ENCODE results near the gene RNF223.
"Not testable (repeated sequence)": the region's sequence is repeated elsewhere in the genome, so short reads cannot be mapped to it uniquely, and the experiment has no call there.

Gene RNF223

GRCh38 chr1:1072849-1073742 is 1.0 kb downstream of the RNF223 start:
- no peak for DNase-seq (ENCODE audit: low spot score)

DNA sequence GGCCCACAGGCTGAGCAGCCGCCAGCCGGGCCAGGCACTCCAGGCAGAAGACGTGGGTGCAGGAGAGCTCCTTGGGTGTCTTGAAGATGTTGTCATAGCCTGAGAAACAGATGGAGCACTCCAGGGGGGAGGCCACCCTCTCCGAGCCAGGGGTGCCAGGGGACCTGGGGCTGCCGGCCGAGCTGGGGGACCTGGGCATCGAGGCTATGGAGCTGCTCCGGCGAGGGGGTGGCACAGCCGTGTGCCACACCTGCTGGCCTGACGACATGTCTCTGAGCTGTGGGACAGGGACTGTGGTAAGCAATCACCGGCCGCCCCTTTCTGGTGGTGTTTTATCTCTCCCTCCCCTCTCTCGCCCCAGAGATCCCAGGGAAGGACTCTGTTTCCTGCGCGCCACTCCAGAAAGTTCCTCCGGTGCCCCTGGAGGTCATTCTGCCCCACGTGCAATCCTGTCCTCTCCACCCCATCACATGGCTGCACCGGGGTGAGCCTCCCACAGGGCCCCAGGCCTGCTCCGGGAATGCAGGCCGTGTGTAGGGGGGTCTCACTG is 1.7 kb downstream of the RNF223 start:
- DNase-seq (ENCODE audit: low spot score) = no peak

DNA sequence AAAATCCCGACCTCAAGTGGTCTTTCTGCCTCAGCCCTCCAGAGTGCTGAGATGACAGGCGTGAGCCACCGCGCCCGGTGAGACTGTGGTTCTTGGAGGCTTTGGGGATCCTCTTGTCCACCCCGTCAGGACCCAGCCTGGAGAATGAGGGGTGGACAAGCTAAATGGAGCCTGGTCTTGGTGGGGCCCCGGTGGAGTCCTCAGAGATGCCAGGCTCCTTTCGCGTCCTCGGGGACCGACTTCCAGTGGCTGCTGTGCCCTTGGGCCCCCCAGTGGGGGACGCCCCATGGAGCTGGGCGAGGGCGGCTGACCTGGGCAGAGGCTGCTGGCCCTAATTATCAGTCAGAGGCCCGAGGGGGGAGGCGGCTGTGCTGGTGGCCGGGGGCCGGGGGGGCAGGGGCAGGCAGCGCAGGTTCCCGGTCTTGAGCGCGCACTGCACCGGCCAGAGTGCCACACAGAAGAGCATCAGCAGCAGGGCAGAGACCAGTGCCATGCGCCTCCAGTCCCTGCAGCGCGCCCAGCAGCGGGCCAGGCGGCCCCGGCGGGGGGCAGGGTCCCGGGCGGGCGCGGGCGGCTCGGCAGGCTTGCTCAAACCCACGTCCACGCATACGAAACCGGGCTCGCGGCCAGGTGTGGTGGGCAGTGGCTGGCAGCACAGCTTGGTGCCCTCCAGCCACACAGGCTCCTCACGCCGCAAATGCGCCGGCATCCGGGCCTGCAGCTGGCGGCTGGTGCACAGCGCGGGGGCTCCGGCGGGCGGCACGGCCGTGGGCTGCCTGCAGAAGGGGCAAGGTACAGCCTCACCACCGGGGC is 2.4 kb downstream of the RNF223 start:
- no peak for DNase-seq (ENCODE audit: low spot score)

DNA sequence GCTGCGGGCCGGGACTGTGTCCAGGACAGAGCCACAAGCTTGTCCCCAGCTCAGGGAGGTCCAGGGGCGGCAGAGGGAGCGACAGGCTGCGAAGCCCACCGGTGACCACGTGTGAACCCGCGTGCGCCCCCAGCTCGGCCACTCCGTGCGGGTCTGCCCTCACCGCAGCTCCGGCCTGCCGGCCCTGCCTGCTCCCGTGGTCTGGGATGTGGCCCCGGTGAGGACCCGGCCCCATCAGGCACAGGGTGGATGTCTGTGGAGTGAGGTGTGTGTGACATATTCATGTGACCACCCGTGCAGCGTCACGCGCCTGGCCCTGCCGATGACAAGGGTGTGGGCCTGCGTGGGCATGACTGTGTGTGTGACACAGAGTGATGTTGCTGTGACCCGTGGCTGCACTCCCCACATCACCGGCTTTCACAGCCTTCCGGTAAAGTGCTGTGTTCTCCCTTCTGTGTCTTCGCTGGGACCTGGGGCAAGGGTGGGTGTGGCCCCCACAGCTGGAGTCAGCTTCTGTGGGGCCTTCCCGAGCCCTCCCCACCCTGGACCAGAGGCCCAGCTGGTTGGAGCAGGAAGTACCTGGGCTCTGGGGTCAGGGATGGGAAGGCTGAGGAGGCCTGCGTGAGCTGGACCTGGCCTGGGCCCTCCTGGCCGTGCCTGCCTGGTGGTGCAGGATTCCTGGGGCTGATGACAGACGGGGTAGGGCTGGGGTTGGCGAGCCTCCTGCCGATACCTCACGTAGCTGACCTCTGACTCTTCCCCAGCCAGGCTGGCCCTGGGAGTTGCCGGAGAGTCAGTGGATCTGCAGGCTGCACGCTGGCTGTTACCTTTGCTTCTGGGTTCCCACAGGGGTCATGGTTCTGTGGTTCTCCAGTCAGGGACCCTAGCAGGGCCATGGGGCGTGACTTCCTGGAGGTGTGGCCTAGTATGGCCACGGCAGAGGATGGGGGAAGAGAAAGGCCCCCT is 4.1 kb downstream of the RNF223 start:
- DNase-seq (ENCODE audit: low spot score) = no peak

GRCh38 chr1:1069056-1069710 is 4.9 kb downstream of the RNF223 start:
- no peak for DNase-seq (ENCODE audit: low spot score)

DNA sequence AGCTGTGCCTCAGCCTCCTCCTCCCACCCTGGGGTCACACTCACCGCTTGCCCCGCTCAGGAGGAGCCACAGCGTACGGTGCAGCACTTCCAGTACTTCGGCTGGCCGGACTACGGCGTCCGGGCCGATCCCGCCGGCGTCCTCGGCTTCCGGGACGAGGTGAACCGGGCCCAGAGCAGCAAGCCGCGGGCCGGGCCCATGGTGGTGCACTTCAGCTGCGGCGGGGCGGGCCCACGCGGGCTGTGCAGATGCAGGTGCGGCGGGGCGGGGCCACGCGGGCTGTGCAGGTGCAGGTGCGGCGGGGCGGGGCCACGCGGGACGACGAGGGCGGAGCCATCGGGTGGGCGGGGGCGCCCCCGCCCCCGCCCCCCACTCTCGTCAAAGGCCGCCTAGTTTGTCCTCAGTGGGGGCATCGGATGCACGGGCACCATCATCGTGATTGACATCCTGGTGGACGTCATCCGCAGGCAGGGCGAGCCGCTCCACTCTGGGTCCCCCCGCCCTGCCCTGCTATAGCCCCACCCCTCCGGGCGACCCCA is 5.5 kb downstream of the RNF223 start:
- DNase-seq (ENCODE audit: low spot score) = no peak

- DNase-seq (ENCODE audit: low spot score) = no peak
These were observed 6.1 kb downstream of the RNF223 start for GRCh38 chr1:1067860-1068516.

DNA sequence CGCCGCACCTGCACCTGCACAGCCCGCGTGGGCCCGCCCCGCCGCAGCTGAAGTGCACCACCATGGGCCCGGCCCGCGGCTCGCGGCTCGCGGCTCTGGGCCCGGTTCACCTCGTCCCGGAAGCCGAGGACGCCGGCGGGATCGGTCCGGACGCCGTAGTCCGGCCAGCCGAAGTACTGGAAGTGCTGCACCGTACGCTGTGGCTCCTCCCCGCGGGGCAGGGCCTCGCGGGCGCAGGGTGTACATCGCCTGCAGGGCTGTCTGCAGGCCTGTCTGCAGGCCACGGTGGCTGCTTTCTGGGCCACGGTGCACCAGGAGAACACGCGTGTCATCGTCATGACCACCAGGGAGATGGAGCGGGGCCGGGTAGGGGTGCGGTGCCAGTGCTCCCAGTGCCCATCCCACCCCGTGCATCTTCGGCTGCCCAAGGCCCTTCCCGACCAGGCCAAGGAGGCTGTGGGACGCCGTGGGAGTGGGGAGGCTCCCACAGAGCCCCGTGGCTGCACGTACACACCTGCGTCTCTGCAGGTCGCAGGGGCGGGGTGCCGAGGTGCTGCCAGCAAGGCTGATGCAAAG is 6.7 kb downstream of the RNF223 start:
- DNase-seq (ENCODE audit: low spot score) = no peak

- no peak for DNase-seq (ENCODE audit: low spot score)
These were observed 7.5 kb downstream of the RNF223 start for GRCh38 chr1:1066403-1067283.

GRCh38 chr1:1065940-1066304 is 8.2 kb downstream of the RNF223 start:
- DNase-seq (ENCODE audit: low spot score) = not testable (repeated sequence)

GRCh38 chr1:1065265-1065939 is 8.7 kb downstream of the RNF223 start:
- DNase-seq (ENCODE audit: low spot score) = no peak

GRCh38 chr1:1063945-1064831 is 9.9 kb downstream of the RNF223 start:
- no peak for DNase-seq (ENCODE audit: low spot score)

GRCh38 chr1:1063261-1063944 is 10.7 kb downstream of the RNF223 start:
- no peak for DNase-seq (ENCODE audit: low spot score)

GRCh38 chr1:1062348-1063163 is 11.6 kb downstream of the RNF223 start:
- DNase-seq (ENCODE audit: low spot score) = no peak

- no peak for DNase-seq (ENCODE audit: low spot score)
These were observed 12.3 kb downstream of the RNF223 start for GRCh38 chr1:1061682-1062345.

Measured in left forelimb (tissue), 1 donor.